ENCODE data around the gene PRR22.

DNA sequence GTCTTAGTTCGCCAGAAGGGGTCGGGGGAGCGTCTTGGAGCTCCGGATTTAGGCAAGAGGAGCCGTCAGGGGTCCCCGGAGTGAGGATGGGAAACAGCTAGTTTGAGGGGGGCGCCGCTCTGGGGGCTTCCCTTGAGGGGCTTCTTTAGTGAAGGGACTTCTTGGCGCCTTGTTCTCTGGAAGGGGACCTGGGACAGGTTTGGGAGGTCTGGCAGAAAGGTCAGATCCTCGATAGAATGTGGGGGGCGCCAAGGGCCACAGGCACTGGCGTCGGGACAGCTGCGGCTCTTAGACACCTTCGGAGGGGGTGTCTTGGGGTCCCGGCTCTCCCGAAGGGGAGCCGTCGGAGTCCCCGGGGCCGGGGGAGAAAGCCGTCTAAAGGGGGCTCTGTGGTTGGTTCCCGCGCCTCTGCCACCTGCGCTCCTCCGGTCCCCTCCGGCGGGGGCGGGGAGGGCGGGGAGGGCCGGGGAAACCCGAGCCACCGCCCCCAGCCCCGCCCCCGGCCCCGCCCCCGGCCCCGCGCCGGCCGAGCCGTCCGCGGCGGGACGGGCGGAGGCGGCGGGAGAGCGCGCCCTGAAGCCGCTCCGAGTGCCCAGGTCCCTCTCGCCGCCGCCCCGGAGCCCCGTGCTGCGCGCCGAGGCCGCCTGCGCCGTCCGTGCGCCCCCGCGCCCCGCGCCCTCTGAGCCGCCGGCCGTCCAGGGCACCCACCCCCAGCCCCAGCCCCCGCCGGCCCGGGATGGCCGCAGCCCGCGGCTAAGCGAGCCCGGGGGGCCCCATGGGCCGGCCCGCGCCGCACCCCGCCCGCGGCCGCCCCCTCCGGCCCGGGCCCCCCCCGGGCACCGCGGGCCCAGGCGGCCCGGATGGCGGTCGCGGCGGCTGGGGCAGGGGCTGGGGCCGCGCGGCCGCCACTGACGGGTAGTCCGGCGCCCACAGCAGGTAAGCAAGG, 20.2 kb upstream of the PRR22 start, which contains the start of gene NRTN:
- TF ChIP-seq POLR2A (IDR thresholded peaks at IDR 0.05) = no peak
- TF ChIP-seq, protein P1, sequence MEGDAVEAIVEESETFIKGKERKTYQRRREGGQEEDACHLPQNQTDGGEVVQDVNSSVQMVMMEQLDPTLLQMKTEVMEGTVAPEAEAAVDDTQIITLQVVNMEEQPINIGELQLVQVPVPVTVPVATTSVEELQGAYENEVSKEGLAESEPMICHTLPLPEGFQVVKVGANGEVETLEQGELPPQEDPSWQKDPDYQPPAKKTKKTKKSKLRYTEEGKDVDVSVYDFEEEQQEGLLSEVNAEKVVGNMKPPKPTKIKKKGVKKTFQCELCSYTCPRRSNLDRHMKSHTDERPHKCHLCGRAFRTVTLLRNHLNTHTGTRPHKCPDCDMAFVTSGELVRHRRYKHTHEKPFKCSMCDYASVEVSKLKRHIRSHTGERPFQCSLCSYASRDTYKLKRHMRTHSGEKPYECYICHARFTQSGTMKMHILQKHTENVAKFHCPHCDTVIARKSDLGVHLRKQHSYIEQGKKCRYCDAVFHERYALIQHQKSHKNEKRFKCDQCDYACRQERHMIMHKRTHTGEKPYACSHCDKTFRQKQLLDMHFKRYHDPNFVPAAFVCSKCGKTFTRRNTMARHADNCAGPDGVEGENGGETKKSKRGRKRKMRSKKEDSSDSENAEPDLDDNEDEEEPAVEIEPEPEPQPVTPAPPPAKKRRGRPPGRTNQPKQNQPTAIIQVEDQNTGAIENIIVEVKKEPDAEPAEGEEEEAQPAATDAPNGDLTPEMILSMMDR (IDR thresholded peaks at IDR 0.05) = no peak

Data from uterus (tissue), 2 donors.